Fibroblast of the conjunctiva (primary cell): ENCODE data around the gene IL6R.

ENCODE experiments used
- DNase-seq: peaks from one replicate; pipeline ENCODE4 v3.0.0-alpha.2; 2010; ENCODE audit warnings: low read depth

Gene IL6R

GRCh38 chr1:154427173-154428139 lies 22.3 kb downstream of the IL6R start:
- DNase-seq = no peak

GRCh38 chr1:154429118-154429517 lies 24.0 kb downstream of the IL6R start:
- DNase-seq = no peak

- no peak for DNase-seq
These were observed 24.9 kb downstream of the IL6R start for GRCh38 chr1:154429841-154430611.

- no peak for DNase-seq
These were observed 25.8 kb downstream of the IL6R start for GRCh38 chr1:154430903-154431302.

GRCh38 chr1:154431586-154432373 lies 26.6 kb downstream of the IL6R start:
- peak; percentile 67 for DNase-seq

- DNase-seq = no peak
These were observed 28.1 kb downstream of the IL6R start for GRCh38 chr1:154433161-154433764.

- peak; percentile 66 for DNase-seq
These were observed 29.4 kb downstream of the IL6R start for GRCh38 chr1:154434346-154435085.

- no peak for DNase-seq
These were observed 30.6 kb downstream of the IL6R start for GRCh38 chr1:154435599-154436200.

- DNase-seq = no peak
These were observed 31.3 kb downstream of the IL6R start for GRCh38 chr1:154436433-154436832.

GRCh38 chr1:154440036-154440804 lies 35.1 kb downstream of the IL6R start:
- no peak for DNase-seq

GRCh38 chr1:154441241-154441888 lies 36.2 kb downstream of the IL6R start:
- no peak for DNase-seq

- no peak for DNase-seq
These were observed 37.0 kb downstream of the IL6R start for GRCh38 chr1:154442006-154442740.

GRCh38 chr1:154443274-154444013 lies 38.3 kb downstream of the IL6R start:
- no peak for DNase-seq

- no peak for DNase-seq
These were observed 39.9 kb downstream of the IL6R start for GRCh38 chr1:154445040-154445472.

- no peak for DNase-seq
These were observed 41.1 kb downstream of the IL6R start for GRCh38 chr1:154446292-154446691.

- DNase-seq = no peak
These were observed 41.6 kb downstream of the IL6R start for GRCh38 chr1:154446789-154447188.

- no peak for DNase-seq
These were observed 43.2 kb downstream of the IL6R start for GRCh38 chr1:154448331-154448811.

- DNase-seq = no peak
These were observed 48.0 kb downstream of the IL6R start for GRCh38 chr1:154453161-154453560.
